OCI-LY1 (cell line): ENCODE results near the gene GFM1.

Experiments
- H2AFZ ChIP-seq: fragments of 200-600 bp; sonication (generic), shearing (Covaris generic); 2 replicates; pipeline ENCODE4 v1.6.0; 2014; ENCODE audit warnings: antibody characterized with exemption, mild to moderate bottlenecking, low read length
- H3F3A ChIP-seq: fragments of 200-600 bp; sonication (generic), shearing (Covaris generic); 2 replicates; pipeline ENCODE4 v1.6.0; 2014; ENCODE audit warnings: mild to moderate bottlenecking, antibody characterized with exemption, low read length, moderate library complexity; ENCODE audit not compliant: insufficient read depth
- H3K27ac ChIP-seq: fragments of 200-600 bp; sonication (generic); 2 replicates; pipeline ENCODE4 v1.5.1; 2014; ENCODE audit warnings: low read length, mixed run types, mild to moderate bottlenecking, low read depth; ENCODE audit not compliant: poor library complexity, severe bottlenecking
- H3K27me3 ChIP-seq: fragments of 200-600 bp; sonication (generic); 2 replicates; pipeline ENCODE4 v1.6.0; 2014; ENCODE audit warnings: antibody characterized with exemption, mild to moderate bottlenecking, low read length, moderate library complexity; ENCODE audit not compliant: insufficient read depth
- H3K36me3 ChIP-seq: fragments of 200-600 bp; sonication (generic); 2 replicates; pipeline ENCODE4 v1.6.1; 2014; ENCODE audit warnings: mild to moderate bottlenecking, antibody characterized with exemption, low read length, moderate library complexity, mixed read lengths; ENCODE audit not compliant: insufficient read depth
- H3K4me1 ChIP-seq: fragments of 200-600 bp; sonication (generic); 2 replicates; pipeline ENCODE4 v1.5.1; 2014; ENCODE audit warnings: mild to moderate bottlenecking, low read length, moderate library complexity; ENCODE audit not compliant: insufficient read depth, severe bottlenecking
- H3K4me2 ChIP-seq: fragments of 200-600 bp; sonication (generic), shearing (Covaris generic); 2 replicates; pipeline ENCODE4 v1.6.1; 2014; ENCODE audit warnings: low read length
- H3K4me3 ChIP-seq: fragments of 200-600 bp; sonication (generic); 2 replicates; pipeline ENCODE4 v1.5.1; 2014; ENCODE audit warnings: low read length, low read depth, mild to moderate bottlenecking, mixed read lengths; ENCODE audit not compliant: poor library complexity, severe bottlenecking
- H3K79me2 ChIP-seq: fragments of 200-600 bp; shearing (Covaris generic); 2 replicates; pipeline ENCODE4 v1.6.1; 2016; ENCODE audit warnings: mixed run types, low read length, mixed read lengths; ENCODE audit not compliant: insufficient read depth
- H3K9ac ChIP-seq: fragments of 200-600 bp; sonication (generic), shearing (Covaris generic); 2 replicates; pipeline ENCODE4 v1.6.1; 2014; ENCODE audit warnings: mild to moderate bottlenecking, low read length, mixed read lengths
- H3K9me2 ChIP-seq: fragments of 200-600 bp; sonication (generic), shearing (Covaris generic); 2 replicates; pipeline ENCODE4 v1.6.1; 2014; ENCODE audit warnings: low read depth, mild to moderate bottlenecking, low read length, mixed read lengths
- H3K9me3 ChIP-seq: fragments of 200-600 bp; shearing (Covaris generic); 2 replicates; pipeline ENCODE4 v1.6.1; 2014; ENCODE audit warnings: low read length, mixed read lengths
- H4K20me1 ChIP-seq: fragments of 200-600 bp; sonication (generic), shearing (Covaris generic); 2 replicates; pipeline ENCODE4 v1.6.0; 2016; ENCODE audit warnings: mild to moderate bottlenecking, low read length; ENCODE audit not compliant: insufficient read depth
- EZH2 ChIP-seq: fragments of 200-600 bp; sonication (generic), shearing (Covaris generic); IDR thresholded peaks from 2 replicates; pipeline ENCODE4 v1.8.0; 2017; ENCODE audit warnings: borderline replicate concordance, mixed run types, mild to moderate bottlenecking, antibody characterized with exemption, low read length, moderate library complexity, mixed read lengths
- TF ChIP-seq, protein P1 (sequence below): fragments of 200-600 bp; sonication (generic), shearing (Covaris generic); IDR thresholded peaks from 2 replicates; pipeline ENCODE4 v1.5.1; 2017; ENCODE audit warnings: mild to moderate bottlenecking, antibody characterized with exemption, low read length, moderate library complexity, mixed read lengths

The GFM1 gene

GRCh38 chr3:158678687-158679086 is 34.4 kb downstream of the GFM1 start:
- Histone ChIP-seq H3K4me3 (no peak overlapping the region), H3F3A (no peaks in the 10 kb centered on the region), H3K27ac (no peak overlapping the region), H3K79me2 (no peaks in the 10 kb centered on the region), H3K9me3 (no peaks in the 10 kb centered on the region), H3K4me1 (no peaks in the 10 kb centered on the region), H3K9me2 (no peaks in the 10 kb centered on the region), H3K9ac (no peak overlapping the region), H3K36me3 (peaks cover 41% of the 10 kb centered on the region; the same call in 1 of the 2 replicates), H3K4me2 (no peak overlapping the region), H3K27me3 (no peaks in the 10 kb centered on the region), H4K20me1 (no peaks in the 10 kb centered on the region), H2AFZ (no peak overlapping the region)
- TF ChIP-seq, protein P1, sequence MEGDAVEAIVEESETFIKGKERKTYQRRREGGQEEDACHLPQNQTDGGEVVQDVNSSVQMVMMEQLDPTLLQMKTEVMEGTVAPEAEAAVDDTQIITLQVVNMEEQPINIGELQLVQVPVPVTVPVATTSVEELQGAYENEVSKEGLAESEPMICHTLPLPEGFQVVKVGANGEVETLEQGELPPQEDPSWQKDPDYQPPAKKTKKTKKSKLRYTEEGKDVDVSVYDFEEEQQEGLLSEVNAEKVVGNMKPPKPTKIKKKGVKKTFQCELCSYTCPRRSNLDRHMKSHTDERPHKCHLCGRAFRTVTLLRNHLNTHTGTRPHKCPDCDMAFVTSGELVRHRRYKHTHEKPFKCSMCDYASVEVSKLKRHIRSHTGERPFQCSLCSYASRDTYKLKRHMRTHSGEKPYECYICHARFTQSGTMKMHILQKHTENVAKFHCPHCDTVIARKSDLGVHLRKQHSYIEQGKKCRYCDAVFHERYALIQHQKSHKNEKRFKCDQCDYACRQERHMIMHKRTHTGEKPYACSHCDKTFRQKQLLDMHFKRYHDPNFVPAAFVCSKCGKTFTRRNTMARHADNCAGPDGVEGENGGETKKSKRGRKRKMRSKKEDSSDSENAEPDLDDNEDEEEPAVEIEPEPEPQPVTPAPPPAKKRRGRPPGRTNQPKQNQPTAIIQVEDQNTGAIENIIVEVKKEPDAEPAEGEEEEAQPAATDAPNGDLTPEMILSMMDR, result no peak
- TF ChIP-seq EZH2, result no peak

DNA sequence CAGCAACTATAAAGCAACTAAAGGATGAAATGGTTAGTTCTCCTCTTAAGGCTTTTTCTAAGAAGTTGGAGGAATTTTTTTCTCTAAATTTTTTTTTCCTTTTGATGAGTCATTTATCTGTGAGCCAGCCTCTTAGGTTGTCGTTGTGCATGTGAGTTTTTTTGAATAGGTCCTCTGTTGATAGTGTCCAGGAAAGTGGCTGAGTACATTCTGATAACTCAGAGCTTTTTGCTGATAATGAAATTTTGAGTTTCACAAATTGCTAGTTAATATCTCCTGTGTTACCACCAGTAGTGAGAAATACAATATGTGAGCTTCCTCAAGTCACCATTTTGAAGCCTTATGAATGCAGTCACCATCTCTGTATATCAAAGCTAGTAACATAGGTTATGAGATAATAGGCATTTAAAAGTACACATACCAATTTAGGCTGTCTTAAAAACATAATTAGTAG is 35.2 kb downstream of the GFM1 start:
- no peak overlapping the region for H3K4me2 ChIP-seq
- no peaks in the 10 kb centered on the region for H3K27me3 ChIP-seq
- no peak overlapping the region for H3K27ac ChIP-seq
- H4K20me1 ChIP-seq, result no peaks in the 10 kb centered on the region
- no peaks in the 10 kb centered on the region for H3F3A ChIP-seq
- no peaks in the 10 kb centered on the region for H3K4me1 ChIP-seq
- no peak overlapping the region for H3K4me3 ChIP-seq
- no peaks in the 10 kb centered on the region for H3K79me2 ChIP-seq
- H3K9ac ChIP-seq, result no peak overlapping the region
- H2AFZ ChIP-seq, result no peak overlapping the region
- H3K36me3 ChIP-seq, result peaks cover 43% of the 10 kb centered on the region; the same call in 1 of the 2 replicates
- TF ChIP-seq EZH2, result no peak
- TF ChIP-seq, protein P1, result no peak
- H3K9me3 ChIP-seq, result no peaks in the 10 kb centered on the region
- H3K9me2 ChIP-seq, result no peaks in the 10 kb centered on the region

- H3K36me3 ChIP-seq, result peaks cover 54% of the 10 kb centered on the region
- no peak overlapping the region for H3K27ac ChIP-seq
- H4K20me1 ChIP-seq, result no peaks in the 10 kb centered on the region
- H3K79me2 ChIP-seq, result no peaks in the 10 kb centered on the region
- H3K27me3 ChIP-seq, result no peaks in the 10 kb centered on the region
- TF ChIP-seq, protein P1, result no peak
- TF ChIP-seq EZH2, result no peak
- H3K4me2 ChIP-seq, result no peak overlapping the region
- H3K9ac ChIP-seq, result no peak overlapping the region
- no peaks in the 10 kb centered on the region for H3K9me3 ChIP-seq
- H2AFZ ChIP-seq, result no peak overlapping the region
- H3K4me1 ChIP-seq, result no peaks in the 10 kb centered on the region
- no peaks in the 10 kb centered on the region for H3F3A ChIP-seq
- no peaks in the 10 kb centered on the region for H3K9me2 ChIP-seq
- no peak overlapping the region for H3K4me3 ChIP-seq
These were observed 36.5 kb downstream of the GFM1 start for GRCh38 chr3:158680861-158681260.
